Left ventricle myocardium inferior (tissue), 1 donor: ENCODE measurements around the gene SMARCAL1. TPM values are rescaled to one million over a fixed set of nuclear protein-coding genes. Genes with fewer than 3 reads are reported as not detected.

Source experiments
- DNase-seq: peaks from one replicate; pipeline ENCODE4 v3.0.0-alpha.2; 2020
- H3K27ac ChIP-seq: fragments of 200-600 bp; replicated peaks from 2 replicates; pipeline ENCODE4 v1.8.0; 2021
- H3K27me3 ChIP-seq: fragments of 200-600 bp; 2 replicates; pipeline ENCODE4 v1.8.0; 2021; ENCODE audit warnings: low read depth
- H3K36me3 ChIP-seq: fragments of 200-600 bp; 2 replicates; pipeline ENCODE4 v1.8.0; 2021
- H3K4me1 ChIP-seq: fragments of 200-600 bp; 2 replicates; pipeline ENCODE4 v1.8.0; 2021
- H3K4me3 ChIP-seq: fragments of 200-600 bp; 2 replicates; pipeline ENCODE4 v1.8.0; 2021; ENCODE audit warnings: mild to moderate bottlenecking, moderate library complexity
- H3K9me3 ChIP-seq: fragments of 200-600 bp; replicated peaks from 2 replicates; pipeline ENCODE4 v1.8.0; 2021
- intact Hi-C: fragments of 100-400 bp; cut with micrococcal nuclease; formaldehyde crosslinking; loops from one replicate; pipeline ENCODE4 v1.11.0; 2022
- total RNA-seq: library from RNA; stranded (reverse); fragmentation: NEBNext Ultra II Directional; extraction: Animal tissue kit (Norgen Biotek cat#: 25700); gene quantifications from one replicate; pipeline ENCODE4 v1.2.1, GENCODE V29; 2021
- TF ChIP-seq, protein P1 (sequence below): fragments of 200-600 bp; IDR thresholded peaks from 2 replicates; pipeline ENCODE4 v1.8.0; 2021; ENCODE audit warnings: antibody characterized with exemption, mild to moderate bottlenecking, borderline replicate concordance
- donor health status: DM: no; HTN: yes; CAD: no; lungs with severe emphysema.

Gene SMARCAL1
- total RNA-seq, 1 donor from 2014 or later: 7.5 TPM

GRCh38 chr2:216499641-216500218 lies 87.4 kb downstream of the SMARCAL1 start:
- peaks cover 61% of the 10 kb centered on the region for H3K4me1 ChIP-seq
- TF ChIP-seq, protein P1, sequence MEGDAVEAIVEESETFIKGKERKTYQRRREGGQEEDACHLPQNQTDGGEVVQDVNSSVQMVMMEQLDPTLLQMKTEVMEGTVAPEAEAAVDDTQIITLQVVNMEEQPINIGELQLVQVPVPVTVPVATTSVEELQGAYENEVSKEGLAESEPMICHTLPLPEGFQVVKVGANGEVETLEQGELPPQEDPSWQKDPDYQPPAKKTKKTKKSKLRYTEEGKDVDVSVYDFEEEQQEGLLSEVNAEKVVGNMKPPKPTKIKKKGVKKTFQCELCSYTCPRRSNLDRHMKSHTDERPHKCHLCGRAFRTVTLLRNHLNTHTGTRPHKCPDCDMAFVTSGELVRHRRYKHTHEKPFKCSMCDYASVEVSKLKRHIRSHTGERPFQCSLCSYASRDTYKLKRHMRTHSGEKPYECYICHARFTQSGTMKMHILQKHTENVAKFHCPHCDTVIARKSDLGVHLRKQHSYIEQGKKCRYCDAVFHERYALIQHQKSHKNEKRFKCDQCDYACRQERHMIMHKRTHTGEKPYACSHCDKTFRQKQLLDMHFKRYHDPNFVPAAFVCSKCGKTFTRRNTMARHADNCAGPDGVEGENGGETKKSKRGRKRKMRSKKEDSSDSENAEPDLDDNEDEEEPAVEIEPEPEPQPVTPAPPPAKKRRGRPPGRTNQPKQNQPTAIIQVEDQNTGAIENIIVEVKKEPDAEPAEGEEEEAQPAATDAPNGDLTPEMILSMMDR: no peak
- H3K27ac ChIP-seq: peak overlapping the region; percentile 90
- DNase-seq: no peak
- intact Hi-C loops: no loop called here
- no peaks in the 10 kb centered on the region for H3K27me3 ChIP-seq
- H3K4me3 ChIP-seq: peak overlapping the region; percentile 88
- H3K36me3 ChIP-seq: peaks cover 53% of the 10 kb centered on the region
- no peaks in the 10 kb centered on the region for H3K9me3 ChIP-seq

- intact Hi-C loops: no loop called here
- H3K36me3 ChIP-seq: peaks cover 61% of the 10 kb centered on the region
- no peaks in the 10 kb centered on the region for H3K27me3 ChIP-seq
- DNase-seq: no peak
- no peaks in the 10 kb centered on the region for H3K9me3 ChIP-seq
- H3K4me3 ChIP-seq: peak overlapping the region; percentile 88
- peaks cover 61% of the 10 kb centered on the region for H3K4me1 ChIP-seq
- H3K27ac ChIP-seq: no peak overlapping the region
- TF ChIP-seq, protein P1: no peak
Observed at GRCh38 chr2:216500572-216500971, 88.3 kb downstream of the SMARCAL1 start.

DNA sequence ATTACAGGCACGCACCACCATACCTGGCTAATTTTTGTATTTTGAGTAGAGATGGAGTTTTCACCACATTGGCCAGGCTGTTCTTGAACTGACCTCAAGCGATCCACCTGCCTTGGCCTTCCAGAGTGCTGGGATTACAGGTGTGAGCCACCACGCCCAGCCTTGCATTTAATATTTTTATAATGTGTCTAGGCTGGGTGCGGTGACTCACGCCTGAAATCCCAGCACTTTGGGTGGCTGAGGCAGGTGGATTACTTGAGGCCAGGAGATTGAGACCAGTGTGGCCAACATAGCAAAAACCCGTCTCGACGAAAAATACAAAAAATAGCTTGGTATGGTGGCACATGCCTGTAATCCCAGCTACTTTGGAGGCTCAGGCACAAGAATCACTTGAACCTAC lies 89.6 kb downstream of the SMARCAL1 start:
- Histone ChIP-seq H3K9me3 (no peaks in the 10 kb centered on the region), H3K36me3 (peaks cover 71% of the 10 kb centered on the region), H3K27ac (no peak overlapping the region), H3K27me3 (no peaks in the 10 kb centered on the region), H3K4me1 (peaks cover 63% of the 10 kb centered on the region), H3K4me3 (no peak overlapping the region)
- intact Hi-C loops: no loop called here
- TF ChIP-seq, protein P1: no peak
- no peak for DNase-seq

- peaks cover 71% of the 10 kb centered on the region for H3K36me3 ChIP-seq
- intact Hi-C loops: no loop called here
- H3K4me1 ChIP-seq: peaks cover 66% of the 10 kb centered on the region
Observed at GRCh38 chr2:216502381-216503158, 90.3 kb downstream of the SMARCAL1 start.

DNA sequence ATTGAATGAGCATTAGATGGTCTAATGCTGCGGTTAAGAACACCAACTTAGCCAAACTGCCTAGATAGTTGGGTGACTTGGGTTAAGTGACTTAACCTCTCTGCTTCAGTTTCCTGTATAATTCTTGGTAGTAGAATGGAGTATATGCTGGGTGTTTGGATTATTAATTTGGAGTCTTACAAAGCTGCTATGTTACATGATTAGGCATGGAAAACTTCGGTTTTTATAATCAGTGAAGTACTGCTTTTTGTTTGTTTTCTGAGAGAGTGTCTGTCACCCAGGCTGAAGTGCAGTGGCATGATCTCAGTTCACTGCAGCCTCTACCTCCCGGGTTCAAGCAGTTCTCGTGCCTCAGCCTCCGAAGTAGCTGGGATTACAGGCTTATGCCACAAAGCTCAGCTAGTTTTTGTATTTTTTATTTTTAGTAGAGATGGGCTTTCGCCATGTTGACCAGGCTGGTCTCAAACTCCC lies 90.9 kb downstream of the SMARCAL1 start:
- H3K36me3 ChIP-seq: peaks cover 71% of the 10 kb centered on the region

More at GRCh38 chr2:216502381-216503158, 90.3 kb downstream of the SMARCAL1 start:
- TF ChIP-seq, protein P1: no peak
- Histone ChIP-seq H3K27me3 (no peaks in the 10 kb centered on the region), H3K9me3 (no peaks in the 10 kb centered on the region), H3K27ac (no peak overlapping the region), H3K4me3 (no peak overlapping the region)
- no peak for DNase-seq

More for the DNA sequence above, 90.9 kb downstream of the SMARCAL1 start:
- Histone ChIP-seq H3K9me3 (no peaks in the 10 kb centered on the region), H3K4me1 (peaks cover 66% of the 10 kb centered on the region), H3K27ac (no peak overlapping the region), H3K27me3 (no peaks in the 10 kb centered on the region), H3K4me3 (no peak overlapping the region)
- TF ChIP-seq, protein P1: no peak
- intact Hi-C loops: no loop called here
- no peak for DNase-seq
